G401.6 (cell line): Measurements from ENCODE around the gene CLIP1.
"Not testable (repeated sequence)": the region's sequence is repeated elsewhere in the genome, so short reads cannot be mapped to it uniquely, and the experiment has no call there.

Source experiments
- FAIRE-seq: peaks from 2 replicates; lab custom pipeline; 2012; peaks lifted over from hg19 to GRCh38; lab: Jason Lieb, UNC

The CLIP1 gene

DNA sequence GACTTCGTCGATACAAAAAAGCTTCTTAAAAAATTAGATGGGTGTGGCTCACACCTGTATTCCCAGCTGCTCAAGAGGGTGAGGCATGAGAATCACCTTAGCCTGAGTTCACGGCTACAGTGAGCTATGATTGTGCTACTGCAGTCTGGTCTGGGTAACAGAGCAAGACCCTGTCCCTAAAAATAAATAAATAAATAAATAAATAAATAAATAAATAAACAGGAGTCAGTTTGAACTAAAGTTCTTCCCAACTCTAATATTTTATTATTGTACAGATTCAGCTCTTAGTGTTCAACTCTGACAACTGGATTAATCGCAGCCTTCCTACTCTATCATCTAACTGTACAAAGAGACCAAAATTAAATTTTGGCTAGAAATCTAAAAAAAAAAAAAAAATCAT lies 12.7 kb upstream of the CLIP1 start:
- FAIRE-seq, result no peak

DNA sequence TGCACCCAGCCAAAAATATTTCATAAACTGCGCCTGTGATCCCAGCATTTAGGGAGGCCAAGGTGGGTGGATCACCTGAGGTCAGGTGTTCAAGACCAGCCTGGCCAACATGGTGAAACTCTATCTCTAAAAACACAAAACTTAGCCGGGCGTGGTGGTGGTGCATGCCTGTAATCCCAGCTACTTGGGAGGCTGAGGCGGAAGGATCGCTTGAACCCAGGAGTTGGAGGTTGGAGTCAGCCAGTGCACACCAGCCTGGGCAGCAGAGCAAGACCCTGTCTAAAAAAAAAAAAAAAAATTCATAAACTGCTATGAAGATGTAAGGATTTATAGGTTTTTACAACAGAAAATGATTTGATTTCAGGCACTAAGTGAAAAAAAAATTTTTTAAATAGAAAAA lies 6.6 kb upstream of the CLIP1 start:
- FAIRE-seq, result not testable (repeated sequence)

DNA sequence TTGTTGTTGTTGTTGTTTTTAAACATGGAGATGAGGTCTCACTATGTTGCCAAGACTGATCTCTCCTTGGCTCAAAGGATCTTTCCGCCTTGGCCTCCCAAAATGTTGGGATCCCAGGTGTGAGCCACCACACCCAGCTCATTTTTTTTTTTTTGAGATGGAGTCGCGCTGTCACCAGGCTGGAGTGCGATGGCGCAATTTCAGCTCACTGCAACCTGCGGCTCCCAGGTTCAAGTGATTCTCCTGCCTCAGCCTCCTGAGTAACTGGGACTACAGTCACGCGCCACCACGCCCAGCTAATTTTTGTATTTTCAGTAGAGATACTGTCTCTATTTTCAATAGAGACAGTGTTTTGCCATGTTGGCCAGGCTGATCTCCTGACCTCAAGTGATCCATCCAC lies 4.9 kb upstream of the CLIP1 start:
- no peak for FAIRE-seq

DNA sequence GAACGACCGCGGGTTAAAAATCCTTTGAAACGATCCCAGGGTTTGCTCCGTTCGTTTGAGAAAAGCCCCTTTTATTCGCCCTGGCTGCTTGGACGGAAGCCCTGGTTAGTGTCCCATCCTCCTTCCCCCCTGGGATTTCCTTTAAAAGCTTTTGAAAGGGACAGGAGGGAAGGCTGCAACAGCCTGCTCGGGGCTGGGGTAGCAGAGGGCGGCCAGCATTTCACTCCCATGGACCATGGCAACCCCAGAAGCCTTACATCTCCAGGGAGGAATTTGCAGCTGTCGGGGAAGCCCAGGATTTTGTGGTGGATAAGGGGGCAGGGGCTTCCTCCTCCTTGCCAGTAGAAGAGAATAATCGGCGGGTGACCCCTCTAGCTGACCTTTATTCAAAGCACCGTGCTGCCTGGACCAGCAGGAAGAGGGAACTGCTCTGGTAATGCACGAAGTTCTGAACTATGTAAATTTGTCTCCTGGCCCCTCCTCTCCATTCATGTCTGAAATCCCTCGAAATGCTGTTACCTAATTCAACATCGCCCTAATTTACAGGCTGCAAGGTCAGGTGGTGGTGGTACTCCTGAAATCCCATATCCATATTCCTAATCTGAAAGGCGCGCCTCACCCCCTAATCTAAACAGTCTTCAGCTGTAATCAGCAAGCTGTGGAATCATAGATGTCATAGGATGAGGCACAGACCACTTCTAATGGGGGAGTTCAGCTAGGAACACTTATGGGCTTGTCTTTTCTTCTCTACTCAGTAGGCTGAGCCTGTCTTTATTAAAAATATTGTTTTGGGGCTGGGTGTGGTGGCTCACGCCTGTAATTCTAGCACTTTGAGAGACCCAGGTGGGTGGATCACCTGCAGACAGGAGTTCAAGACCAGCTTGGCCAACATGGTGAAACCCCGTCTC lies 1.0 kb upstream of the CLIP1 start:
- FAIRE-seq, result no peak

DNA sequence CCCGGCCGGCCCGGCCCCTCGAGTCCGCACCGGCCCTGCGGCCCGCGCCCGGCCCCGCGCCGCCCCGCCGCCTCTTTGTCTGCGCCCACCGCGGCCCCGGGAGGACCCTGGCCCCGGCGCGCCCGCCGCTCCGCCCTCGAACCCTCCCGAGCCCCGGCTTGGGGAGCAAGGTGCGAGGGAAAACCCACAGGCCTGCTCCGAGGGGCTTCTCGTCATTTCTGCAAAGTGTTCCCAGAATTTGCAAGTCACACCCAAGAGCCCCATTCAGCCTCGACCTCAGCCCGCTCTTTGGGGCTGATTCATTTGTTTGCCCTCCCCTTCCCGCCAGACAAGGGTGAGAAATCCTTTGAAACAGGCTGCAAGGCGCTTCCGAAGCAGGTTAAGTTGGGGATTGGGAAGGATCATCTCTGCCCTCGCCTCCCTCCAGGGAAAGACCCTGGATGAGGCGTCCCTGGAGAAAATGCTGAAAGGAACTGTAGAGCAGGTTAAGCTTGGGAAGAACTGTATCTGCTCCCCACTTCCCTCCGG lies 325 bp upstream of the CLIP1 start:
- no peak for FAIRE-seq

DNA sequence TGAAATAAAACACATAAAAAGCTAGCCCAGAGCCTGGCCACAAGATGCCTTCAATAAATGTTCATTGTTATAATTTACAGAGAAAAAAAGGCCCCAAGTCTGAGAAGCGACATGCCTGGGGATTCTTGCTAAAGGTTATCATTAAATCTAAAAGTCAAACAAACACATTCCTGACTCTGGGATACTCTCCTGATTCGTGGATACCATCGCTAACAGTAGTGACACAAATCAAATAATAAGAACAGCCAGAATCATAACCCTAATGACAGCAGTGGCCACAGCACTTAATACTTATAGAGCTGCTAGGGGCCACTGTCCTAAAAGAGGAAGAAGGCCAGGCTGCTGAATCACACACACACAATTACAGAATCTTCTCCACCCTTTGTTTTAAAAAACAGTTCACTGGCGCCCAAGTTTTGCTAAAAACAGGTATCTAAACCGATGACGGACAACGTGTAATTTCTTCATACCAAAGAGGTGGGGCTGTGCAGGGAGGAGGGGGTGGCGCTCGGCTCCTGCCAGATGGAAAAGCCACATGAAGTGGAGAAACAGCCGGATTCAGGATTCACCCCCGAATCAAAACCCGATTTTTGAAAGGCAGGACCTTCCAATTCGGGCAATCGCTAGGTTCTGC lies 1.2 kb downstream of the CLIP1 start:
- no peak for FAIRE-seq

DNA sequence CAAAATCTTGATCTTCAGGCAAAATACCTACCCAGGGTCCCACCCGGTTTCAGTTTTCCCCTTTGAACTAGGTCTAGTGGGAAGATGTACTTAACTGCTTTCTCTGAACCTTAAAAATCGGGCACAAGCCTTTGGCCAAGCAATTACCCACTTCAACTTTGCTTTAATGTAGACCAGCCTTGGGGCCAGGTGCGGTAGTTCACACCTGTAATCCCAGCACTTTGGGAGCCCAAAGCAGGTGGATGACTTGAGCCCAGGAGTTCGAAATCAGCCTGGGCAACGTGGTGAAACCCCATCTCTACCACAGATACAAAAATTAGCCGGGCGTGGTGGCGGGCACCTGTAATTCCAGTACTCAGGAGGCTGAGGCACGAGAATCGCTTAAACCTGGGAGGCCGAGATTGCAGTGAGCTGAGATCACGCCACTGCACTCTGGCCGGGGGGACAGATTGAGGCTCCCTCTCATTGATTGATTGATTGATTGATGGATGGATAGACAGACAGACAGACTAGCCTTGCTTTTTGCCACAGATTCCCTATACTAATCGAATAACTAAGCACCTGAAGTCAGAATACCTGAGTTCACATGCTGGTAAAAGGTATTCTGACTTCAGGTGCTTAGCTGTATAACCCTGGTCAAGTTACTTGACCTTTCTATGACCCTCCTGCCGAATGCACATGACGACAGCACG lies 1.9 kb downstream of the CLIP1 start:
- no peak for FAIRE-seq

DNA sequence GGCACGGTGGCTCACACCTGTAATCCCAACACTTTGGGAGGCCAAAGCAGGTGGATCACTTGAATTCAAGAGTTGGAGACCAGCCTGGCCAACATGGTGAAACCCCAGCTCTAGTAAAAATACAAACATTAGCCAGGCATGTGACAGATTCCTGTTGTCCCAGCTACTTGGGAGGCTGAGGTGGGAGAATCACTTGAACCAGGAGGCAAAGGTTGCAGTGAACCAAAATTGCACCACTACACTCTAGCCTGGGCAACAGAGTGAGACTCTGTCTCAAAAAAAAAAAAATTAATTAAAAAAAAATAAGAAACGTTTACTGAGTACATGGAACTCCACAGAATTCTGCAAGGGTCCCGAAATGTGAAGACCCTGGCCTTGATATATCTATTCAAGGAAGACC lies 3.4 kb downstream of the CLIP1 start:
- FAIRE-seq, result not testable (repeated sequence)

DNA sequence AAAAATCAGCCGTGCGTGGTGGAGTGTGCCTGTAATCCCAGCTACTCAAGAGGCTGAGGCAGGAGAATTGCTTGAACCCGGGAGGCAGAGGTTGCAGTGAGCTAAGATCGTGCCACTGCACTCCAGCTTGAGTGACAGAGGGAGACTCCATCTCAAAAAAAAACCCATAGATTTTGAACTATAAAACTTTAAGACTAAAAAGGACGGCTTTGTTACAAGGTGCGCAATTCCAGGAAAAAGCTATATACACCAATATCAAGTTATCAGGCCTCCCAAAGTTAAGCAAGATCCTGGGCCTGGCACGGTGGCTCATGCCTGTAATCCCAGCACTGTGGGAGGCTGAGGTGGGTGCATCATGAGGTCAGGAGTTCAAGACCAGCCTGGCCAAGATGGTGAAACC lies 6.8 kb downstream of the CLIP1 start:
- not testable (repeated sequence) for FAIRE-seq

DNA sequence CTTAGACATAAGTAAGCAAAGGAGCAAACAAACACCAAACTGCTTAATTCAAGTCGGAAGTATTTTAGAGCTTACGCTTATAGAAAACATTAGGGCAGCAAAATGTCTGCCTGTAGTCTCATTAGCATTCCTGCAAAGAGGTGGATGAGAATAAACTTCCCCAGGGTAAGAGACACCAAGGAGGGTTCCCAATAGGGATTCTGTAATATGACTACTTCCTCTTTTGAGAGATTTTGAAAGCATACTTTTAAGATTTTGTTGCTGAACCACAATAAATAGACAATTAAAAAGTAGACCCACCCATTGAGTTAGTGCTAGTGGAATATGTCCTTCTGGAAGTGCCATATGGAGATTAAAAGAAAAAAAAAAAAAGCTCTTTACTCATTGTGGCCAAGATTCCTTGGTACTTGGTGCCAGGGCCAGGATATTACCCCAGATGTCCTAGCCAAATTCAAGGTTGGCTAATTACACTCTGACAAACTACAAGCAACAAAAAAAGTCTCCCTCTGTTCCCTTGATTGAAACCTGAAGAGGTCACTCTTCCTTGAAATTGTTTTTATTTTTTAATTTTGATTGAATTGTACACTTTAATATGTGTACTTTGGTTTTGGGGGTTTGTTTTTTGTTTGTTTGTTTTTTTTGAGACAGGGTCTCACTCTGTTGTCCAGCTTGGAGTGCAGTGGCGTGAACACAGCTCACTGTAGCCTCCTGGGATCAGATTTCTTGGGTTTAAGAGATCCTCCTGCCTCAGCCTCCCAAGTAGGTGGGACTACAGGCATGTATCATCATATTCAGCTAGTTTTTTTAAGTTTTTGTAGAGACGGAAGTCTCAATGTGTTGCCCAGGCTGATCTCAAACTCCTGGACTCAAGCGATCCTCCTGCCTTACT lies 8.7 kb downstream of the CLIP1 start:
- no peak for FAIRE-seq

DNA sequence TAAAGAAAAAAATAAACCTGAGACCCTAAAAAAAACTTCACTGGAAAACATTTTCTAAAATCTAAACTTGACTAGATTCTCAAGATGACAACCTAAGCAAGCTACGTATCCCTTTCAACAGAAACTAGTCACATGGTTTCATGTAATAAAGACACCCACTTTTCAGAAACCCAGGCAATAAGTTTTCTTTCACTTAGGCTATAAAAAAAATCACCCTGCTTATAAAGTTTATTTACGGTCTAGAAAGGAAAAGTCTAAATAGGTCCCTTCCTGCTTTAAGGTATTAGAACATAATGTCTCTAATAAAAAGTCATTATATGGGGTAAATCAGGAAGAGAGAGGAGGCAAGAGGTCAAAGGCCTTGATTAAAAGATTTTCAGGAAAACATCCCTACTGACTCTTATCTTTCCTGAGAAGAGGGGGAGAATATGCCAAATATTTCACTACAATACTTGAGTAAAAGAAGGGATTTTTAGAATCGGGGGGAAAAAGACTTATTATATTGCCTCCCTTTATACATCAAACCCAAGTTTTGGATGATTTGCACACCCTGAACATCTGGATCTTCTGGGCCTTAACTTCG lies 9.5 kb downstream of the CLIP1 start:
- FAIRE-seq, result no peak

DNA sequence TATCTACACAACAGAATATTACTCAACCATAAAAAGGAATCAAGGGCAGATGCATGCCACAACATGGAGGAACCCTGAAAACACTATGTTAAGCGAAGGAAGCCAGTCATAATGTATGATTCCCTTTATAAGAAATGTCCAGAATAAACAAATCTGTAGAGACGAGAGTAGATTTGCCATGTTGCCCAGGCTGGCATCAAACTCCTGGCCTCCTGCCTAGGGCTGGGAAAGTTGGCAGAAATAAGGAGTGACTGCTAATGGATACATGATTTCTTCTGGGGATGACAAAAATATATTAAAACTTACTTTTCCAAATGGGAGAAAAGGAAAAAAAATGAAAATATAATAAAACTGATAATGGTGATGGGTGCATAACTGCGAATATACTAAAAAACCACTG lies 10.9 kb downstream of the CLIP1 start:
- FAIRE-seq, result no peak

DNA sequence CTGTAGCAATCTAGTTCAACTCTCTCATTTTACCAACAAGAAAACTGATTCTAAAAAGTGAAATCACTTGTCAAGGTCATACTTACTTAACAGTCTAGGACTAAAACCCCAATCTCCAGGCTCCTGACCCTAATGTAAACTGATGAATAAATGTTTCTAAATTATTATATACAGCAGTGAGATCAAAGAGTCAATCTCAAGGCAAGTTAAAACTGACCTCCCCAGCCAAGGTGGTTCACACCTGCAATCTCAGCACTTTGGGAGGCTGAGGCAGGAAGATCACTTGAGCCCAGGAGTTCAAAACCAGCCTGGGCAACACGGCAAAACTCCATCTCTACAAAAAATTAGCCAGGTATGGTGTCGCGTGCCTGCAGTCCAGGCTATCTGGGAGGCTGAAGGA lies 15.3 kb downstream of the CLIP1 start:
- no peak for FAIRE-seq

DNA sequence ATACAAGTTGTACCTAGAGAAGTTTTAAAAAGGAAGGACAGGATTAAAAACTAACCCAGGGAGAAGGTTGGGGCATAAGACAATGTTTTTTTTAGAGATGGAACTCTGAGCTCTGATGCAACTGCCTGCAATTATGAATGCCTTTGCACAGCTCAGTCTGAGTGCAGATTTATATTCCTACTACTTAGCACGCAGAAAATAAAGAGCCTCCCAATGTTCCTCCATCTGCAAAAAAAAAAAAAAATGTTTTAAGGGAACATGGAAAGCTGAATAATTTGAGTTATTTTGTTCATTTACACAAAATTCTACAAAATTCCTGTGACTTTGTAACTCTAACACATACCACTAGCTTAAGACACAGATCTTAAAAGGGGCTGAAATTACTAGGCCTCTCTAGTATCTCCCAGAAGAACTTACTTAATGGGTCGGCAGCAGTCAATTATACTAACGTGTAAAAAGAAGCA lies 15.7 kb downstream of the CLIP1 start:
- no peak for FAIRE-seq

DNA sequence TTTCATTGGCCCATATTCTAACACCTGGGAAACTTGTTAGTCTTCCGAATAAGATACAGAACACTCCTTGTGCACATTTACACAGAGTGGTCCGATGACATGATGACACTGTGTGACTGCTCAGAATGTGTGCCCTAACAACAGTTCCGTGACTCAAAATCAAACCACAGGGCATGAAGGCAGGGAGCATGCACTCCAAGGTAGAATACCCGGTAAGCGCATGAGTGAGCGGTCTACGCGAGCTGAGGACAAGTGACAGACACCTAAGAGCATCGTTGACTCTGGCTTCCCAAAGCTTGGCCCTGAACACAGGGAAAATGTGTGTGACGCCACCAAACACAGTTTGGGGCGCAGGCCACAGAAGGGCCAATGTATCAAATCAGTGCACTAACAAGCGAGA lies 18.6 kb downstream of the CLIP1 start:
- FAIRE-seq, result no peak

DNA sequence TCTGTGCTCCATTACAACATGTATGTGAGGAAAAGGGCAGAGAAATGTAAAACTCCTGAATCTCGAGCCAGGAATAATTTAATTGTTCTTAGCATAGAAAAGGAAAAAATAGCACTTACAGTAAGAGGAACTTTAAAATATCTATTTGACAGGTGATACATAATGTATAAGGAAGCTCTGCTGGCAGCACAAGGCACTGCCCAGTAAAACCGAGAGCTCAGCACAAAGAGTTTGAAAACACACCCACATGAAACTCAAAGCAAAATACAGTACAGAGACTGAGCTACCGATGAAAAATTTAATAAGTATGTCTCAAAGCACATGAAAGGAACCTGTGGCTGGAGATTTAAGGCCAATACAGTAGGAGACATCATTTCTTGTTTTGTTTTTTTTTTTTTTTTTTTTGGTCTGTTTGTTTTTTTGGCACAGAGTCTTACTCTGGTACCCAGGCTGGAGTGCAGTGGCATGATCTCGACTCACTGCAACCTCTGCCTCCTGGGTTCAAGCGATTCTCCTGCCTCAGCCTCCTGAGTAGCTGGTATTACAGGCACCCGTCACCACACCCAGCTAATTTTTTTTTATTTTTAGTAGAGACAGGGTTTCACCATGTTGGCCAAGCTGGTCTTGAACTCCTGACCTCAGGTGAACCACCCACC lies 19.2 kb downstream of the CLIP1 start:
- FAIRE-seq, result no peak

DNA sequence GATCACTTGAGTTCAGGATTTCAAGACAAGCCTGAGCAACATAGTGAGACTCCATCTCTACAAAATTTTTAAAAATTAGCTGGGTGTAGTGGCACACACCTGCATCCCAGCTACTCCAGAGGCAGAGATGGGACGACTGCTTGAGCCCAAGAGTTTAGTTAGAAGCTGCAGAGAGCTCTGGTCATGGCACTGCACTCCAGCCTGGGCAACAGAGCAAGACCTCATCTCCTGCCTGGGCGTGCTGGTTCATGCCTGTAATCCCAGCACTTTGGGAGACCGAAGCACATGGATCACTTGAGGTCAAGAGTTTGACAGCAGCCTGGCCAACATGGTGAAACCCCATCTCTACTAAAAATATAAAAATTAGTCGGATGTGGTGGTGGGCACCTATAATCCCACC lies 20.2 kb downstream of the CLIP1 start:
- FAIRE-seq, result no peak

DNA sequence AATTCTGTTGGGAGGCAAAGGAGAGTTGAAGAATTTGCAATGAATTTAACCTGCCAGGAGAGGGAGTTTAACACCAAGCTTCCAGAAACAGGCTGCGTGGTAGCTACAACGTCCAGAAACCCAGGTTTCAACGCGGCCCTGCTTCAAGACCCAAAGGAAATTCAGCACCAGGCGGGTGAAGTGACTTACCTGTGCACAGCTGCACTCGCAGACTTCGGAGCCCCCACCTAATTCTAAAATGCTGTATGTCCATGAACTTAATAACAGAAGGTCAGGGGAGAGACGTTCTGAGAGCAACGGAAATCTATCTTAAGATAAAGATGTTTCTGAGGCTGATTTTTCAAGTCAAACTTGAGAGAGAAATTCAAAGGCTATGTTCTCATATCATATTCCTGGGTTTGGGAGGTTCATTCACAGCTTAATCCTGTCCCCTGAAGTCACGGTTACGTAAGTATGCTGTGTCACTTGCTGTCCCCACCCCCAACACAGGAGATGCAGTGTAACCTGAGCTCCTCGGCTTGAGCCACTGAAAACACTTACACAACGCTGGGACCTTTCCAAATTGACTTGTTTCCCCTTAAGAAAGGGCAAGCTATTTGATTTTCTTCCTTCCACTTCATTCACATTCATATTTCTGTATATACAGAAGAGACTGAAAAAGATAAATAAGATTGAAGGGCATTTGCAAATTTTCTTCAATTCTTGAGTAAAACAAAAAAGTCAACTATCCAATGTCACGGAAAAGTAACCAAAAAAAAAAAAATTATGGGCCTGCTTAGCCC lies 22.7 kb downstream of the CLIP1 start:
- peak; percentile 87 for FAIRE-seq

DNA sequence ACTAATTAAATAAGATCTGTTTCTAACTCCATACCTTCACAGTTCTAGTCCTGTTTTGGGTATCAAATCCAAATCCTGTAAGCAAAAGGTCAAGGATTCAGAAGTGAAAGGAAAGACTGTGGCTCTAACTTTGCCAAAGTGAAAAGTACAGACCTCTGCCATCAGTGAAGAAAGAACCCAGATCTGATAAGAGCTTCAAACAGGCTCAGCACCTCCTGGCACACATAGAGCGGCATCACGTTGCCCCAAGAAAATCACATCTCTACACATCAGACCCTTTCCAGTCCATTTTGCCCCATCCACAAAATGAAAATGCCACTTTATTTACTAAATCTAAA lies 23.2 kb downstream of the CLIP1 start:
- FAIRE-seq, result no peak

DNA sequence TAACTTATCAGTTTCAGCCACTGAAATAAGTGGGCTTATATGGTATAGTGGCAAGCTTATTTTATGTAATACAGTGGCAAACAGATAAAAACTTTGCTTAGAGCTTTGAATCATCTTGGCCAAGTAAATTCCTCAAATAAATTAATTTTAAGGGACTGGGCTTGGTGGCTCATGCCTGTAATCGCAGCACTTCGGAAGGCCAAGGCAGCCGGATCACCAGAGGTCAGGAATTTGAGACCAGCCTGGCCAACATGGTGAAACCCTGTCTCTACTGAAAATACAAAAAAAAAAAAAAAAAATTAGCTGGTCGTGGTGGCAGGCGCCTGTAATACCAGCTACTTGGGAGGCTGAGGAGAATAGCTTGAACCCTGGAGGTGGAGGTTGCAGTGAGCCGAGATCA lies 24.5 kb downstream of the CLIP1 start:
- FAIRE-seq, result not testable (repeated sequence)
